ENCODE data around the gene NHSL2.

The NHSL2 gene

GRCh38 chrX:72110876-72111708 lies 200.4 kb downstream of the NHSL2 start:
- DNase-seq (ENCODE audit: low read depth): no peak

GRCh38 chrX:72113461-72113860 lies 202.8 kb downstream of the NHSL2 start:
- DNase-seq (ENCODE audit: low read depth): no peak

GRCh38 chrX:72114306-72114705 lies 203.7 kb downstream of the NHSL2 start:
- no peak for DNase-seq (ENCODE audit: low read depth)

- DNase-seq (ENCODE audit: low read depth): no peak
Measured at GRCh38 chrX:72114807-72115206, 204.2 kb downstream of the NHSL2 start.

GRCh38 chrX:72115380-72115779 lies 204.7 kb downstream of the NHSL2 start:
- no peak for DNase-seq (ENCODE audit: low read depth)

- DNase-seq (ENCODE audit: low read depth): no peak
Measured at GRCh38 chrX:72117636-72118210, 207.1 kb downstream of the NHSL2 start.

GRCh38 chrX:72120837-72121236 lies 210.2 kb downstream of the NHSL2 start:
- no peak for DNase-seq (ENCODE audit: low read depth)

- DNase-seq (ENCODE audit: low read depth): peak; percentile 49
Measured at GRCh38 chrX:72121383-72121782, 210.7 kb downstream of the NHSL2 start.

- no peak for DNase-seq (ENCODE audit: low read depth)
Measured at GRCh38 chrX:72122621-72123337, 212.1 kb downstream of the NHSL2 start.

- DNase-seq (ENCODE audit: low read depth): no peak
Measured at GRCh38 chrX:72123471-72124185, 213.0 kb downstream of the NHSL2 start.

- DNase-seq (ENCODE audit: low read depth): no peak
Measured at GRCh38 chrX:72124540-72125201, 214.0 kb downstream of the NHSL2 start.

- no peak for DNase-seq (ENCODE audit: low read depth)
Measured at GRCh38 chrX:72125331-72126047, 214.8 kb downstream of the NHSL2 start.

GRCh38 chrX:72126048-72126415 lies 215.4 kb downstream of the NHSL2 start:
- DNase-seq (ENCODE audit: low read depth): no peak

- peak; percentile 43 for DNase-seq (ENCODE audit: low read depth)
Measured at GRCh38 chrX:72126539-72127140, 216.0 kb downstream of the NHSL2 start.

GRCh38 chrX:72127332-72127731 lies 216.7 kb downstream of the NHSL2 start:
- DNase-seq (ENCODE audit: low read depth): no peak

- DNase-seq (ENCODE audit: low read depth): no peak
Measured at GRCh38 chrX:72128183-72128834, 217.7 kb downstream of the NHSL2 start.

GRCh38 chrX:72128881-72129280 lies 218.2 kb downstream of the NHSL2 start:
- DNase-seq (ENCODE audit: low read depth): no peak

GRCh38 chrX:72129661-72130060 lies 219.0 kb downstream of the NHSL2 start:
- no peak for DNase-seq (ENCODE audit: low read depth)

- no peak for DNase-seq (ENCODE audit: low read depth)
Measured at GRCh38 chrX:72130156-72130761, 219.6 kb downstream of the NHSL2 start.

- no peak for DNase-seq (ENCODE audit: low read depth)
Measured at GRCh38 chrX:72130762-72131250, 220.2 kb downstream of the NHSL2 start.
